Measurements from ENCODE around the gene B9D1.

The B9D1 gene

DNA sequence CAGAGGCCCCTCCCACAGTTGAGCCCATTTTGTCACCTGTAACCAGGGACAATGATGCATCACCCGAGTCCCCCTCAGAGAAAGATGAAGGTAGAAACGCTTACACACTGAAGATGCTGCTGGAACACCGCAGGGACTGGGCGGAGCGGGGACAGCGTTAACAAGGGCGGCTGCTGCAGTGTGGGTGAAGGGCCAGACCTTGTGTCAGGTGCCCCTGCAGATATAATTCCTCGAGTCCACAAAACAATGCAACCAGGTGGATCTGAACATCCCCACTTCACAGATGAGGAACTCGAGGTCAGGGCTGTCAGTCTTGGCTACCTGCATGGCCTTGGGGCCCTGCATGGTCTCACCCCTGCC is 9.5 kb upstream of the B9D1 start:
- TF ChIP-seq SIN3A (IDR thresholded peaks at IDR 0.05; ENCODE audit: borderline replicate concordance, insufficient read depth, low read length) = no peak

DNA sequence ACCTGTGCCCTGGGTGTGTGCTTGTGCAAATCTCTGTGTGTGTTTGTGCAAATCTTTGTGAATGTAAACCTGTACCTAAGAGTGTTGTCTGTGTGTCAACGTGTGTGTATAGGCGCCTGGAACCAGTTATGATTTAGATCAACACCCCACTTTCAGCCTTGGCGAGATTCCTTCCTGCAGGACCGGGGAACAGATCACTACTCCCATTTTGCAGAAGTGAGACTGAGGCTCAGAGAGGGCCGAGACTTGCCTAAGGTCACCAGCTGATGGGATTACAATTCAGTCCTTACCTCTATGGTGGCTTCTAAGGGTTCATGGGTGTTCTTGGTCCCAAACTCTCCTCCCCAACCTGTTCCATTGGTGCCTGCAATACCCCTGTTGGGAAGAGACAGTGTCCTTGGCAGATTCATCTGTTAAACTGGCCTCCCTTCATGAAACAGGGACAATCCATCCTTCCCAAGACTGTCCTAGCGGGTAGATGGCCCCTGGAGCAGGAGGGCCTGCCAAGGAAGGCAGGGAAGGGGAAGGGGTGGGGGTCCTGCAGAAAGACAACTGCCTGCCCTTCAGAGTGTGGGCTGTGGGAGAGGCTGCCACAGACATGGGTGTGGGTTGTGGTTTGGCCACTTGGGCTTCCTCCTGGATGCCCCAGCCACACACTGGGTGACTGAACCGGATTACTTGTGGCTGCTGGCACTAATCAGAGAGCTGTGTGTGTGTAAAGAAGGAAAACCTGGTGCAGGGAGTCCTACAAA is 8.9 kb upstream of the B9D1 start:
- TF ChIP-seq SIN3A (IDR thresholded peaks at IDR 0.05; ENCODE audit: borderline replicate concordance, insufficient read depth, low read length) = no peak
- no peak for TF ChIP-seq FOXP2 (optimal IDR thresholded peaks at IDR 0.05; ENCODE audit: borderline replicate concordance, extremely low read depth, extremely low read length, insufficient read depth)
- TF ChIP-seq, protein P1, sequence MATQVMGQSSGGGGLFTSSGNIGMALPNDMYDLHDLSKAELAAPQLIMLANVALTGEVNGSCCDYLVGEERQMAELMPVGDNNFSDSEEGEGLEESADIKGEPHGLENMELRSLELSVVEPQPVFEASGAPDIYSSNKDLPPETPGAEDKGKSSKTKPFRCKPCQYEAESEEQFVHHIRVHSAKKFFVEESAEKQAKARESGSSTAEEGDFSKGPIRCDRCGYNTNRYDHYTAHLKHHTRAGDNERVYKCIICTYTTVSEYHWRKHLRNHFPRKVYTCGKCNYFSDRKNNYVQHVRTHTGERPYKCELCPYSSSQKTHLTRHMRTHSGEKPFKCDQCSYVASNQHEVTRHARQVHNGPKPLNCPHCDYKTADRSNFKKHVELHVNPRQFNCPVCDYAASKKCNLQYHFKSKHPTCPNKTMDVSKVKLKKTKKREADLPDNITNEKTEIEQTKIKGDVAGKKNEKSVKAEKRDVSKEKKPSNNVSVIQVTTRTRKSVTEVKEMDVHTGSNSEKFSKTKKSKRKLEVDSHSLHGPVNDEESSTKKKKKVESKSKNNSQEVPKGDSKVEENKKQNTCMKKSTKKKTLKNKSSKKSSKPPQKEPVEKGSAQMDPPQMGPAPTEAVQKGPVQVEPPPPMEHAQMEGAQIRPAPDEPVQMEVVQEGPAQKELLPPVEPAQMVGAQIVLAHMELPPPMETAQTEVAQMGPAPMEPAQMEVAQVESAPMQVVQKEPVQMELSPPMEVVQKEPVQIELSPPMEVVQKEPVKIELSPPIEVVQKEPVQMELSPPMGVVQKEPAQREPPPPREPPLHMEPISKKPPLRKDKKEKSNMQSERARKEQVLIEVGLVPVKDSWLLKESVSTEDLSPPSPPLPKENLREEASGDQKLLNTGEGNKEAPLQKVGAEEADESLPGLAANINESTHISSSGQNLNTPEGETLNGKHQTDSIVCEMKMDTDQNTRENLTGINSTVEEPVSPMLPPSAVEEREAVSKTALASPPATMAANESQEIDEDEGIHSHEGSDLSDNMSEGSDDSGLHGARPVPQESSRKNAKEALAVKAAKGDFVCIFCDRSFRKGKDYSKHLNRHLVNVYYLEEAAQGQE (IDR thresholded peaks at IDR 0.05; ENCODE audit: insufficient read depth in 1 of 2, low read depth in 2 of 2, low read length in 2 of 2) = no peak
- no peak for TF ChIP-seq TAF1 (IDR thresholded peaks at IDR 0.05; ENCODE audit: borderline replicate concordance, insufficient read depth, low read length)

DNA sequence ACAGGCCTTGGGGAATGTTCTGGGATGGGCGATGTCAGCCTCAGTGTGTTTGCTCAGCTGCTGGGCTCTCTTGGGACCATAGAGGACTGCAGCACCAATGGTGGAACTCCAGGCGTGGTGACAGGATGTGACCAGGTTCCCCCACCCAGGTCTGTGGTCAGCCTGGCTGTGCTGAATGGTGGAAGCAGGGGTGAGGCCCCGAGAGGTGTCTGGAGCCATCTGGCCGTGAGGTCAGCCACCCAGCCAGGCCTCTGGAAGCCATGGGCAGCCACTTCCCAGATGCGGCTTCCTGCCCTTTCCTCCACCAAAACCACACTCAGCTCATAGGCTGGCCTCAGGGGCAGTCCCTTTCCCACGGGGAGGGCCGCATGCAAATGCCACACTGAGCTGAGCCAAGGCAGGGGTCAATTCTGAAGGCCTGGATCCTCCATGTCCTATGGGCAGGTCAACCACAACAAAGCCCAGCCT is 8.0 kb upstream of the B9D1 start:
- TF ChIP-seq POLR2AphosphoS5 (IDR thresholded peaks at IDR 0.05; ENCODE audit: low read depth, low read length) = no peak
- peak; percentile 20 for TF ChIP-seq FOXP2 (optimal IDR thresholded peaks at IDR 0.05; ENCODE audit: borderline replicate concordance, extremely low read depth, extremely low read length, insufficient read depth)

DNA sequence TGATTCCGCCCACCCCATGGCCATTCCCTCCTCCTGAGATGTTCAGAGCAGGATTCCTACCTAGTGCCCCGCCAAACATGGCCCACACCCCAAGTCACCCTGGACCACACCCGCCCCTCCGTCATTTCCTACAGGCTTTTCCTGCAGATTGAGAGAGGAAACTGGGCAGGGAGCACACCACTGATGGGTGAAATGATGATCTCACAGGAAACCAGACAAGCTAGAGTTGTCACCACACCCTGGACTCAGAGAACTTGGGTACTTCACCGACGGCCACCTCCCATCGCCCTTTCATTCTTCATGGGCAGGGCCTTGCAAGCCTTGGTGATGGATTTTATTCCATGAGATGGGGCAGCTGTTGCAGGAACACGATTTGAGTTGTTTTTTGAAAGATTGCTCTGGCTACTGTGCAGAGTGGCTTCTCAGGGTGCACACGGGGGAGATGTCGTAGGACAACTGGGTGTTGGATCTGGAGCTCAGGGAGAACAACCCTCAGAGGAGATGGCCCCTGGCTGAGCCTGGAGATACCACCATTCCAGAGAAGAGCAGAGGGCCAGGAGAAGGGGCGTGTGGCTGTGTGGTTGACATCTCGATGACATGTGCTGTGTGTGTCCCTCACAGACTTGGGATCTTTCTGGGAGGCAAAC is 7.4 kb upstream of the B9D1 start:
- no peak for TF ChIP-seq SIN3A (IDR thresholded peaks at IDR 0.05; ENCODE audit: borderline replicate concordance, insufficient read depth, low read length)
- no peak for TF ChIP-seq FOXP2 (optimal IDR thresholded peaks at IDR 0.05; ENCODE audit: borderline replicate concordance, extremely low read depth, extremely low read length, insufficient read depth)
- TF ChIP-seq POLR2AphosphoS5 (IDR thresholded peaks at IDR 0.05; ENCODE audit: low read depth, low read length) = no peak
- TF ChIP-seq TAF1 (IDR thresholded peaks at IDR 0.05; ENCODE audit: borderline replicate concordance, insufficient read depth, low read length) = no peak
- TF ChIP-seq, protein P1 (IDR thresholded peaks at IDR 0.05; ENCODE audit: insufficient read depth in 1 of 2, low read depth in 2 of 2, low read length in 2 of 2) = no peak

DNA sequence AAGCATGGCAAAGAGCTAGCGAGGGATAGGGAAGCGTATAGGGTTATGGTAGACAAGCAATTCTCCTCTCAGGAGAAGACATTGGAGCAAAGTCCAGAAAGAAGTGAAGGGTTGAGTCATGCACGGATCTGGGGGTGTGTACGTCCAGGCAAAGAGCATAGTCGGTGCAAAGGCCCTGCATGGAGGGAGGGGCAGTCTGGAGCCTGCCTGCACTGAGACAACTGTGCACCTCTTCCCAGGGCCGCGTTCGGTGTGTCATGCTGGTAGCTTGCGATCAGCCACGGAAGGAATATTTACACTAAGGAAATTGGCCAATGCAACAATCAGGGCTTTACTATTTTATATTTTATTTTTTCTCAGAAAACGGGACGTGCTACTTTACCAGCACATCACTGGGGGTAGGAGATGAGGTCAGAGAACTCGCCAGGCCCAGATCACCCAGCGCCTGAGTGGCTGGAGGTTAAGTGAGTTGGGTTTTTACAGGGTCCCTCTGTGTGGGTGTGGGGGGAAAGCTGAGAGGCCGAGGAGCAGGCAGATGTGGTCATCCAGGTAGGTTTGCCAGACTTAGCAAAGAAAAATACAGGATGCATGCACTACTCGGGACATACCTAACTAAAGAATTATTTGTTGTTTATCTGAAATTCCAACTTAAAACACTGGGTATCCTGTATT is 6.7 kb upstream of the B9D1 start:
- no peak for TF ChIP-seq FOXP2 (optimal IDR thresholded peaks at IDR 0.05; ENCODE audit: borderline replicate concordance, extremely low read depth, extremely low read length, insufficient read depth)
- TF ChIP-seq TAF1 (IDR thresholded peaks at IDR 0.05; ENCODE audit: borderline replicate concordance, insufficient read depth, low read length) = no peak
- TF ChIP-seq, protein P1 (IDR thresholded peaks at IDR 0.05; ENCODE audit: insufficient read depth in 1 of 2, low read depth in 2 of 2, low read length in 2 of 2) = no peak
- TF ChIP-seq SIN3A (IDR thresholded peaks at IDR 0.05; ENCODE audit: borderline replicate concordance, insufficient read depth, low read length) = no peak
- no peak for TF ChIP-seq POLR2AphosphoS5 (IDR thresholded peaks at IDR 0.05; ENCODE audit: low read depth, low read length)

DNA sequence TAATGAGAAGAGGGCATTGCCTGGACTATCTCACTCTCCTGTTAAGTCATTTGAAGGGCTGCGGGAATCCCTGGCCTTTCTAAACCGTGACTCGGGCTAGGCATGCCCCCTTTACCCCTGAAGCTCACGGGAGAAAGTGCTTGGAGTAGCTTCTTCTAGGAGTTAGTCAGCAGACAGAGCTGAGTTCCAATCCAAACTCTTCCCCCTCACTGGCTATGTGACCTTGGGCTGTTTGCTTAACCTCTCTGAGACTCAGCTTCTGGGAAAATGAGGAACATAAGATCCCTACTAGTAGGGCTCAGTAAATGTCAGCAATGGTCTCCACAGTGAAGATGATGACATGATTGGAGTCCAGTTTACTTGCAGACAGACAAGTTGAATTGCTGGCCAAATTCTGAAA is 5.7 kb upstream of the B9D1 start:
- no peak for TF ChIP-seq SIN3A (IDR thresholded peaks at IDR 0.05; ENCODE audit: borderline replicate concordance, insufficient read depth, low read length)
- TF ChIP-seq POLR2AphosphoS5 (IDR thresholded peaks at IDR 0.05; ENCODE audit: low read depth, low read length) = no peak
- TF ChIP-seq, protein P1 (IDR thresholded peaks at IDR 0.05; ENCODE audit: insufficient read depth in 1 of 2, low read depth in 2 of 2, low read length in 2 of 2) = no peak
- TF ChIP-seq TAF1 (IDR thresholded peaks at IDR 0.05; ENCODE audit: borderline replicate concordance, insufficient read depth, low read length) = no peak
- TF ChIP-seq FOXP2 (optimal IDR thresholded peaks at IDR 0.05; ENCODE audit: borderline replicate concordance, extremely low read depth, extremely low read length, insufficient read depth) = no peak

Measured in PFSK-1 (cell line).